GM18502 (cell line): ENCODE measurements around the gene IL12RB1.
"Not testable (repeated sequence)": the region's sequence is repeated elsewhere in the genome, so short reads cannot be mapped to it uniquely, and the experiment has no call there.

Source experiments
- ATAC-seq: cut with Tn5 transposase; IDR thresholded peaks from one replicate; pipeline ENCODE4 v1.9.1; 2021; ENCODE audit warnings: mild to moderate bottlenecking; ENCODE audit not compliant: unreplicated experiment, poor library complexity

The IL12RB1 gene

DNA sequence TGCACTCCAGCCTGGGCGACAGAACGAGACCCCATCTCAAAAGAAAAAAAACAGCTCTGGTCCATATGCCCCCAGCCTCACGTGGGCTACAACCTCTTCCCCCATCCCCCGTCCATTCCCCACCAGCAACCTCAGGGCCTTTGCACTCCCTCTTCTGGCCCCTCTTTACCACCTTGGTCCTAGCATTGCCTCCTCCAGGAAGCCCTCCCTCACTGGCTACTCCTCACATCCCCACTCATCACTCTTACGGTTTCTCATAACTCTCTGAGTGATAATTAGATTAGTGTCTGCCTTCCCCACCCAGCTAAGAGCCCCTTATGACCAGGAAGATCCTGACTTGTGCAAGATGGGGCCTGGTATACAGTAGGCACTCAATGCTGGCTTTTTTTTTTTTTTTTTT lies 30.8 kb downstream of the IL12RB1 start:
- ATAC-seq: no peak

DNA sequence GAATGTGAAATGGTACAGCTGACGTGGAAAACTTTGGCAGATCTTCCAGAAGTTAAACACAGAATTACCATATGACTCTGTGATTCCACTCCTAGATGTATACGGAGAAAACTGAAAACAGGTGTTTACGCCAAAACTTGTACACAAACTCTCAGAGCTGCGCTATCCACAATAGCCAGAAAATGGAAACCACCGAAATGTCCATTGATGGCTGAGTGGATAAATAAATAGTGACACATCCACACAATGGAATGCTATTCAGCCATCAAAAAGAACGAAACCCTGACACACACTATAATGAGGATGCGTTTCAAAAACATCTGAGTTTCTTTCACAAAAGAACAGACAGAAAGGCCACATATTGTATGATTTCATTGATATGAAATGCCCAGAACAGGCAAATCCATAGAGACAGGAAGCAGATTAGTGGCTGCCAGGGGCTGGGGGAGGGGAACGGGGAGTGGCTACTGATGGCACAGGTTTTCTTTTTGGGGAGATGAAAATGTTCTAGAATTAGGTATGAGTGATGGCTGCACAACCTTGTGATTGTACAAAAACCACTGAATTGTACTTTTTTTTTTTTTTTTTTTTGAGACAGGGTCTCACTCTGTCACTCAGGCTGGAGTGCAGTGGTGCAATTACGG lies 33.0 kb downstream of the IL12RB1 start:
- no peak for ATAC-seq

DNA sequence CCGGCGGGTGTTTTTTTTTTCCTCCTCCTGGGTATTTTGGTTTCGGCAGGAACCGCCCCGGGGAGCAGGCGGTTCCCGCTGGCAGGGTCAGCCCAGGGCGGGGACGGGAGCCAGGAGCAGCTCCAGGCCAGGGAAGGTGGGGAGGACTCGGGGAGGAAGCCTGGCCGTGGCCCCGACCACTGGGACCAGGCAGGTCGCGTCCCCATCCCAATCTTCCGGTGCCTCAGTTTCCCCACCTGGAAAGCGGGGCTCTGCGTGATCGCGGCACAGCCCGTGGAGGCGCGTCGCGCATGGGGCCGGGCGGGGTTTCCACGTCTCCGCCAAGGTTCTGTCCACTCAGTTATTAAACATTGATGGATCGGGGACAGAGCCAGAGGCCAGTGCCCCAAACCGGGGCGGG lies 34.8 kb downstream of the IL12RB1 start:
- ATAC-seq: no peak

DNA sequence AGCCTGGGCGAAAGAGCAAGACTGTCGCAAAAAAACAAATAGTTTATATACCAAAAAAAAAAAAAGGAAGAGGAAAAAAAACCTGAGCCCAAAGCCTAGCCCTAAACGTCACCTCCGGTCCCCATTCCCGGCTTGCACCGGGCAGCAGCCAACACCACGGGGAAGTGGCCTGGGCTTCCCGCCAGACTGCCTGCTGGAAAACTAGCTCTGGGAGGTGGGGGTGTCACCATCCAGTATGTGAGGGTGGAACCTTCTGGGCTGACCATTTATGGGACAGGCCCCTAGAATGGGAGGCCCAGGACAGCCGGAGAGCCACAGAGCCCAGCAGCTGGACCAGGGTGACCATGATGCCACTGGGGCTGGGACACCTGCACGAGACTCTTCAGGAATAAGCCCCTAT lies 37.3 kb downstream of the IL12RB1 start:
- no peak for ATAC-seq

DNA sequence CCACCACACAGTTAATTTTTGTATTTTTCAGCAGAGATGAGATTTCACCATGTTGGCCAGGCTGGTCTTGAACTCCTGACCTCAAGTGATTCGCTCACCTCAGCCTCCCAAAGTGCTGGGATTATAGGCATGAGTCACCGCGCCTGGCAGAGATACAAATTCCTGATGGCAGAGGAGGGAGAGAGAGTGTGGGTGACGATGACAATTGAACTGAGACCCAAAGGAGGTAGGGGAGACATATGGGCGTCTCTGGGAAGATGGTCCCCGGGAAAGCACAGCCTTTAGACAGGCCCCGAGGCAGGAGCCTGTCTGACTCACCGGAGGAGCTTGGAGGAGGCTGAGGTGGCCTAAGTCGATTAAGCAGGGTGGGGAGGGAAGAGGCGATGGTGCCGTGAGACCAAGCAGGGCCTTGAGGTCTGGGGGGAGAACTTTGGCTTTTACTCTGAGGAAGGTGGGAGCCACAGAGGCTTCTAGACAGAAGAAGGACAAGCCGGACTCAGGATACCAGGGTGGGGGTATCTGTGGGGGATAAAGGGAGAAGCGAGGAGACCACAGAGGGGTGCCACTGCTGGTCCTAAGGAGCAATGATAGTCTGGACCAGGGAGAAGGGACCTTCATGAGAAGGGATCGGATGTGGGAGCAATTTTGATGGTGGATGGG lies 40.5 kb downstream of the IL12RB1 start:
- no peak for ATAC-seq

DNA sequence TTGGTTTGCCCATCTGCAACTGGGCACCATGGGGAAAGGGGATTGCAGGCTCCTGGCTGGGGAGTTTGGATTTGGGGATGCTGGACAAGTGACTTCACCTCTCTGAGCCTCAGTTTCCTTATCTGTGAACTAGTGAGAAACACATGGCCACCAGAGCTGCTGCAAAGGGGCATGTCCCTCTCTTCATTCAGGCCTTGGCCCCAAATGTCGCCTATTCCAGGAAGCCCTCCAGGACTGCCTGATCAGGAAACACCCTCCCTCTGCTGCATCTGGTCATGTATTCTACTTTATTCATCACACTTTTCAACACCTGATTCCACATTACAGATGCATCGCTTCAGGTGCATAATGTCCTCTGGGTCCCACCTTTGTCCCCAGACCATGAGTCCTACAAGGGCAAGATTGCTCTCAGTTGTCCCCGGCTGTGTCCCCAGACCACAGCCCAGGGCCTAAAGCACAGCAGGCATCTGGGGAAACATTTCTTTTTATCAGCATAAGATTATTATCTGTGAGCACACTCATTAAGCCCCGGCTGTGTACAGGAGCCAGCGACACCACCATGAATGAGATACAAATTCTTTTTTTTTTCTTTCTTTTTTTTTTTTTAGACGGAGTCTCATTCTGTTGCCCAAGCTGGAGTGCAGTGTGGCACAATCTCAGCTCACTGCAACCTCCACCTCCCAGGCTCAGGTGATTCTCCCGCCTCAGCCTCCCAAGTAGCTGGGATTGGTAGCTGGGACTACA lies 41.3 kb downstream of the IL12RB1 start:
- no peak for ATAC-seq

DNA sequence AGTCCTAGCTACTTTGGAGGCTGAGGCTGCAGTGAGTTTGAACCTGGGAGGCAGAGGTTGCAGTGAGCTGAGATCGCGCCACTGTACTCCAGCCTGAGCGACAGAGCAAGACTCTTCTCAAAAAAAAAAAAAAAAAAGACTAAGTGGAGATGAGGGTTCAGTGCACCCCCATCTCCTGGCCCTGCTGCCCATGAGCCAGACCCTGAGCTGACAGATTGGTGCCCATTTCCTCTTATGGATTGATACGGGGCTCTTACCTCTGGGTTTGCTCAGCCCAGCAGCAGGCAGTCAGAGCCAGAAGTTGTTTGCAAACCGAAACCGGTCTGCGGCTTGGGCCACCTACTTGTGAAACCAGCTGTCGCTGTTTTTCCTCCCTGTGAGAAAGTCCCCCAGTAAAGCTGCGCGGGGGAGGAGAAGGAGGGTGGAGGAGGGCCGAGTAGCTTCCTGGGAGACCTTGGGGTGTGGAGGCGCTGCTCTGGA lies 41.9 kb downstream of the IL12RB1 start:
- peak; percentile 92 for ATAC-seq

DNA sequence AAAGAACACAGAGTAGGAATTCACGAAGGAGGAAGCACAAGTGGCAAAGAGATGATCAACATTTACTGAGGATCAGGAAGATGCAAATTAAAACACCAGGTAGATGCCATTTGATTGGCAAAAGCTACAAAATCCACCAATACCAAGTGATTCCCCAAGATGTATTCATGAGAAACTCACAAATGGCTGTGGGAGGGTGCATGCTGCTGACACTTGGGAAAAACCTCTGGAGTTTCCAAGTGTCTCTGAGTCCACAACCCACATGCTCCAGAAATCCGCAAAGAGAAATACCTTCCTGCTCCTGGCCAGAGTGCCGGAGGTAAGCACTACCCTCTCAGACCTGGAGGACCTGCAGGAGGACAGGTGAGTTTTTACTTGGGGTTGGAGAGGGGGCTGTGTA lies 43.1 kb downstream of the IL12RB1 start:
- no peak for ATAC-seq

DNA sequence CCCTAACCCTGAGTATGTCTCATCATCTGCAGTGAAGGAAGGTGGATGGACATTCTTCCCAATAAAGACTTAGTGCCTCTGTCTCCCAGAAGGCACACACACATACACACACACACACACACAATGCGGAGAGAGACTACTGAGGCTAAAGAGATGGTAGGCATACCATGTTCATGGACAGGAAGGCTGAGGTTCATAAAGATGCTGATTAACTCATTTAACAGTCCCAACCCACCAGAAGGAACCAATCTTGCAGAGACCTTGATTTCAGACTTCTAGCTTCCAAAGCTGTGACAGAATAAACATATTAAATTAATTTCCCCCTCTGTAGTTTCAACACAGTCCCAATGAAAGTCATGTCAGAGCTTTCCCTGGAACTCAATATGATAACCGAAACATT lies 45.7 kb downstream of the IL12RB1 start:
- ATAC-seq: no peak

DNA sequence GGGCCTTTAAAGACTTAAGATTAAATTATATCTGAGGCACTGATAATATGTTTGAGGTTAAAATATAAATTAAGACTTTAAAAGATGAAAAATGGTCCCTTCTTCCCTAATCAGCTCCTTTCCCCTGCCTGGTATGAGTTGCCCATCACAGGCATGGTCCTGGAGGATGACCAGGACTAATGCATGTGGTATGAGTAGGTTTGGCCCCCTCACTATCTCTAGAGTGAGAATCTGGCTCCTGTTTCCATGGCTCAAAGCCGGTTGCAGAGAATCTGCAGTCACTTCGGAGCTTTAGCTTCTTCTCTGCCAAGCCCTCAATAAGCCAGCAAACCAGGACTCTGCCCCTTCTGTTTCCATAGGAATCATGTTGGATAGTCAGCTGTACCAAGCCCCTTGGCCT lies 54.6 kb downstream of the IL12RB1 start:
- ATAC-seq: not testable (repeated sequence)

DNA sequence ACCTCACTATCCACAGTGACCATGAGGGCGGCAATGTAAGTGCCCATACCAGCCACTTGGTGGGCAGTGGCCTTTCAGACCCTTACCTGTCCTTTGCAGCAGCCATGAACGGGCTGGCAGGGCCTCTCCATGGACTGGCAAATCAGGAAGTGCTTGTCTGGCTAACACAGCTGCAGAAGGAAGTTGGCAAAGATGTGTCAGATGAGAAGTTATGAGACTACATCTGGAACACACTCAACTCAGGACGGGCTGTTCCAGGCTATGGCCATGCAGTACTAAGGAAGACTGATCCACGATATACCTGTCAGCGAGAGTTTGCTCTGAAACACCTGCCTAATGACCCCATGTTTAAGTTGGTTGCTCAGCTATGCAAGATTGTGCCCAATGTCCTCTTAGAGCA lies 55.3 kb downstream of the IL12RB1 start:
- ATAC-seq: not testable (repeated sequence)

DNA sequence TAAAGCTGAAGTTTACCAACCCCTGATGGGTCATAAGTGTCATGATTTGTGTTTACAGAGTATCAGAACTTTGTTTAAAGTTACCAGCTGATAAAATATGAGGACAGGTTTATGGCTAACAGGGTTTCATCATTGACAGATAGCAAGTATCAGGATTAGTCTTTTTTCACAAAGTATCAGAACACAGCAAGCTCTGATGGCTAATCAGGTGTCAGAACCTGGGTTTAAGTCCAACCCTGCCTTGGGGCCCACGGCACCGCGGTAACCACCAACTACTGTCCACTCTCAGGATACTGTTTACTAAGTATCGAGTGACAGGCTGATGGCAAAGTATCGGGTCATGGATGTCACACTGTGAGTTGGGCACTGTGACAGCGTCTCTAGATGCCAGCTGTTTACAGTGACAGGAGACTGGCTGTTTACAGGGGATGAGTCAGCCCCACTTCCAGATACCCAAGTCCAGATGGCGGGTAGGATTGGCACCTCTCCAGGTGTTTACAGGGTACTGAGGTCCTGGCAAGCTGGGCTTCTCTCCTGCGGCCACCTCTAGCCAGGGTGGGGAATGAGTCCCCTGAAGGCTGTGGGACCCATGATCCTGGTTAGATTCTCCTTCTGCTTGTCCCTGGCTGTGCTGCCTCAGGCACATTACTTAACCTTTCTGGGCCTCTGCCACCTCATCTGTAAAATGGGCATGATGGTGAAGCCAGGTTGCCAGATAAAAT lies 57.0 kb downstream of the IL12RB1 start:
- ATAC-seq: no peak

DNA sequence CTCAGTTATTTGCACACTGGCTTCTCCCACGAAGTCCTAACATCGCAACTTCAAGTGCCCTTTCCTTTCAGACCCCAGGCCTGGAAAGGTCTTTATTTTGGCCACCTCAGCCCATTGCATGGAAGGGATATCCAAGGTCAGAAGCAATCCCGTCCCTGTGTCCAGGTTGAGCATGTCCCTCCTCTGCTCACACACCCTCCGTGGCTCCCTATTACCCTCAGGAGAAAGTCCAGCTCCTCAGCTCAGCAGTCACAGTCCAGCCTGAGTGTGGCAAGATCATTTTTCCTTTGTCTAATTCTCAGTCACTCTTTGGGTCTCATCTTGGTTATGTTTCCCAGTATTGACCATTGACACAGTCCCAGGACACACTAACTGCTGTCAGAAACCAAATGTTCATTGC lies 59.6 kb downstream of the IL12RB1 start:
- ATAC-seq: no peak

DNA sequence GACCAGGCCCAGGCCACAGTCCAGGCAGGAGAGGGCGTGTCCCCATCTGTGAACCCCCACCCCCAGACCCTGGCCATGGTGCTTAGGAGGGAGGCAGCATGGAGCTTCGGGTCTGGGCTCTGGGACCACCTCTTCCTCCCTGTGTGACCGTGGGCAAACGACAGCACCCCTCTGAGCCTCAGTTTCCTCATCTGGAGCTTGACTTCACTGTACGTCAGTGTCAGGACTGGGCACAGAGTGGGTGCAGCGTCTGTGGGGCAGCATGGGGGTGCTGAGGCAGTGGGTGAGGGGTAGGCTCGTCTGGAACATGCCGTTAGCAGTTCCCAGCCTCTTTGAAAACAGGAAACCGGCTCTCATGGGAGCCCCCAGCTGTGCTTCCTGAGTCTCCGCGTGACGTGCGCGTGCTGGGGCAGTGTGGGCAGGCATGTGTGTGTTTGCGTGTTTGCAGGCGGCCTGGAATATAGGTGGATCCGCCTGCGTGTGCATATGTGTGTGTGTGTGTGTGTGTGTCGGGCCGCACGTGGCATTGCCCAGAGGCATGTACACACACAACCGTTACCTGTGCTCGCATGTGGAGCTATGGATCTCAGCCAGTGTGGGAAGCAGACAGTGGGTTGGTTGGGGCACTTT lies 63.0 kb downstream of the IL12RB1 start:
- no peak for ATAC-seq

DNA sequence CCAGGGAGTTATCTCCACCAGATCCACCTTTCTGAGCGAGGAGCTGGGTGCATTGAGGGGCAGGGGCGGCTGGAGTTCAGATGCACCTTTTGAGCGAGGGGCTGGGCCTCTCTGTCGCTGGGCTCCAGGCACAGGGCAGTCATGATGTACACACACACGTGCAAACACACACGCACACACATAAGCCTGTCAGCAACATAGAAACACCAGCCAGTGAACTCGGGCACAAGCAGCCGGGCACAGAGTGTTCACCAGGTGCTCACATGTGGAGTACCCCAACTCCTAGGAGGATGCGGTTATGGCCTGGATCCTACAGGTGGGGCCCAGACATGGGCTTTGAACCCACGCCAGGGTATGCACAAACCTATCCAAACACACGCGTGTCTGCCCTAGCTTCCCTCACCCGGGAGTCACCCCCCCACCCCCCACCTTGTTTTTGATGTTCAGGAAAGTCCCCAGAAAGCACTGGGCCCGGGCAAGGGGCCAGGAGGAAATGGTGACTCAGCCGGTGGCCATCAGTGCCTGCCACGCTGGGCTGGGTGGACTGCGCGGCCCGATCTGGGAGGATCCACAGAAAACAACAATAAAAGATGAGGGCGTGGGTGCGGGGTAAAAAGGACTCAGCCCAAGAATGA lies 65.5 kb downstream of the IL12RB1 start:
- ATAC-seq: no peak

DNA sequence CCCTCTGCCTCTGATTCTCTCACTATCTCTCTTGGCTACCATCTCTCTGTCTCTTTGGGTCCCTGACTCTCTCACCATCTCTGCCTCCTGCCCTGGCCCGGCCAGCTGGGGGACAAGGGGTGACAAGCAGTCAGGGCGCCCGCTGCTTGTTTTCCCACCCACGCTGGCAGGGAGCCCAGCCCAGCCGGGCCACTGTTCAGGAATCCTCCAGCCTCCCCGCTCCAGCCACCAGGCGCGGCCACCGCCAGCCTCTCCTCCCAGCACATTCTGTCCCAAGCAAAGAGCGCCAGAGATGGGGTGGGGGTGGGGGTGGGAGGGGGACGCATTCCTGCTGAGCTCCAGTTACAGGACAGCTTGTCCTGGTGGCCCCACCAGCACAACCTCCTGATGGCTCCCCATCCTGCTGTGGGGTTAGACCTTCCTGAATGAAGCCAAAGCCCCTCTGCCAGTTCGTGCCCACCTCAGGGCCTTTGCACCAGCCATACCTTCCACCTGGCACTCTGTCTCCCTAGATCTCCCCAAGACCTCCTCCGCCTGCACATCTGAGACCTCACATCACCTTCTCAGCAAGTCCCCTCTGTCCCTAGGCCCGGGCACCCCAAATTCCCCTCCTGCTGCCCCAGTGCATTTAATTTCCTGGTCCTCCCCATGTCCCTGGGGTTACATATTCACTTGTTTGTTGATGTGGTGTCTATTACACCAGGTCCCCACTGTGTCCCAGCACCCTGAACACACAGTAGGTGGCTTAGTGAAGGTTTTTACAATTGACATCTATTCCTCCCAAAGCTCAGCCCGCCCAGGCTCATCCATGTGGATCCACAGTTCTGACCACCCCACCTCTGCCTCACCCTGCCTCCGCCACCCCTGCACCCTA lies 66.3 kb downstream of the IL12RB1 start:
- no peak for ATAC-seq

DNA sequence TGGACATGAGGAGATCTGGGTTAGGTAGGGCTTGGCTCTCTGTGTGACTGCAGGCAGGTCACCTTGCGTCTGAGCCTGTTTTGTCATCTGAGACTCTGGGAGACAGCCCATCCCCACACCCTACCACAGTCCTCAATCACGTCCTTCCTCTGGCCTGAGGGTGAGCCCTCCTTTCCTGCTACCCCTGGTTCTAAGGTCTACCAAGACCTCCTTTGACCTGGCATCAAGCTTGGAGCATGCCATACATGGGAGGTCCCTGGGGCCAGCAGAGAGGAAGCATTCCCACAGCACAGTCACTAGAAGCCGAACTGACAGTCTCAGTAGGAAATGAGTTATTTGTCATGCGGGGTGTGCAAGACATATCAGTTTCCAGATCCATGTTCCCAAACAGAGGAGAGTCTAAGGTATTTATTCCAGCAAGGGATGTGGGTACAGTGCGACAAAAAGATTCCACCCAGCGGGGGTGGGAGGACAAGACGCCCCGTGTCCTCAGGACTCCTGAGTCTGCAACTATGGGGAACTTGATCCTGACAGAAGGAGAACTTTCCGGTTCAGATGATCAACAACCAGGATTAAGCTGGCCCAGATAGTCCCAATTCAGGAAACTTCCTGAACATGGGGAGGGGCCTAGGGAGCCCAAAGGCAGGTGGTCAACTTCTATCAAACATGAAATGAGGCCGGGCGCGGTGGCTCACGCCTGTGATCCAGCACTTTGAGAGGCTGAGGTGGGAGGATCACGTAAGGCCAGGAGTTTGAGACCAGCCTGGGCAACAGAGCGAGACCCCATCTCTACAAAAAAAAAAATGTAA lies 69.3 kb downstream of the IL12RB1 start:
- ATAC-seq: no peak

DNA sequence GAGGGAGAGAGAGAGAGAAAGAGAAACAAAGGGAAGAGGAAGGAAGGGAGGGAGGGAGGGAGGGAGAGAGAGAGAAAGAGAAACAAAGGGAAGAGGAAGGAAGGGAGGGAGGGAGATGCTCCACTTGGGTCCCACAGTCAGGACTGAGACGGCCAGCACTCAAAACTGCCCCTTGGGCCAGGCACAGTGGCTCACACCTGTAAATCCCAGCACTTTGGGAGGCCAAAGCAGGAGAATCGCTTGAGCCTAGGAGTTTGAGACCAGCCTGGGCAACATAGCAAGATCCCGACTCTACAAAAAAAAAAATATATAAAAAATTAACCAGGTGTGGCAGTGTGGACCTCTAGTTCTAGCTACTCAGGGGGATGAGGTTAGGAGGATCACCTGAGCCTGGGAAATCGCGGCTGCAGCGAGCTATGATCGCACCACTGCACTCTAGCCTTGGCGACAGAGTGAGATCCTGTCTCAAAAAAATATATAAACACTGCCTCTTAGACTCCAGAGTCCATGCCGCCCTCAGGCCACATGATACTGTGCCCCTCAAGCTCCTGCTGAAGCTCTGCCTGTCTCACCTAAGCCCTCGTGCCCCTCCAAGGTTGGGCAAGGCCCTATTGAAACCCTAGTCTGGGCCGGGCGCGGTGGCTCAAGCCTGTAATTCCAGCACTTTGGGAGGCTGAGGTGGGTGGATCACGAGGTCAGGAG lies 70.4 kb downstream of the IL12RB1 start:
- no peak for ATAC-seq
